Measurements from ENCODE around the gene NEUROG1.
"Not testable (repeated sequence)": the region's sequence is repeated elsewhere in the genome, so short reads cannot be mapped to it uniquely, and the experiment has no call there.

Gene NEUROG1

GRCh38 chr5:135534609-135535419, 950 bp downstream of the NEUROG1 start:
- no peak for DNase-seq

GRCh38 chr5:135533794-135534193, 2.0 kb downstream of the NEUROG1 start:
- no peak for DNase-seq

GRCh38 chr5:135533334-135533733, 2.4 kb downstream of the NEUROG1 start:
- DNase-seq, result no peak

GRCh38 chr5:135529576-135529975, 6.2 kb downstream of the NEUROG1 start:
- not testable (repeated sequence) for DNase-seq

- no peak for DNase-seq
Observed at GRCh38 chr5:135526924-135527323, 8.8 kb downstream of the NEUROG1 start.

- DNase-seq, result no peak
Observed at GRCh38 chr5:135521964-135522363, 13.8 kb downstream of the NEUROG1 start.

- no peak for DNase-seq
Observed at GRCh38 chr5:135517631-135518030, 18.1 kb downstream of the NEUROG1 start.

GRCh38 chr5:135514116-135514515, 21.6 kb downstream of the NEUROG1 start:
- no peak for DNase-seq

GRCh38 chr5:135511761-135512575, 23.8 kb downstream of the NEUROG1 start:
- no peak for DNase-seq

GRCh38 chr5:135509995-135510394, 25.8 kb downstream of the NEUROG1 start:
- no peak for DNase-seq

- DNase-seq, result no peak
Observed at GRCh38 chr5:135508496-135509005, 27.2 kb downstream of the NEUROG1 start.

- DNase-seq, result no peak
Observed at GRCh38 chr5:135505973-135506372, 29.8 kb downstream of the NEUROG1 start.

GRCh38 chr5:135504376-135504775, 31.4 kb downstream of the NEUROG1 start:
- DNase-seq, result no peak

- DNase-seq, result no peak
Observed at GRCh38 chr5:135503871-135504270, 31.9 kb downstream of the NEUROG1 start.

GRCh38 chr5:135502836-135503520, 32.8 kb downstream of the NEUROG1 start:
- DNase-seq, result no peak

GRCh38 chr5:135501965-135502364, 33.8 kb downstream of the NEUROG1 start:
- no peak for DNase-seq

- no peak for DNase-seq
Observed at GRCh38 chr5:135498637-135498995, 37.1 kb downstream of the NEUROG1 start.

GRCh38 chr5:135497971-135498636, 37.7 kb downstream of the NEUROG1 start:
- no peak for DNase-seq

GRCh38 chr5:135495531-135495930, 40.2 kb downstream of the NEUROG1 start:
- not testable (repeated sequence) for DNase-seq

GRCh38 chr5:135494196-135494595, 41.6 kb downstream of the NEUROG1 start:
- no peak for DNase-seq

- no peak for DNase-seq
Observed at GRCh38 chr5:135493406-135494180, 42.2 kb downstream of the NEUROG1 start.

GRCh38 chr5:135492319-135492626, 43.5 kb downstream of the NEUROG1 start:
- no peak for DNase-seq
